ENCODE results near the gene ZNF140.
A peak's percentile ranks its signal among the peaks of the same experiment; 100 is the strongest.

Gene ZNF140

DNA sequence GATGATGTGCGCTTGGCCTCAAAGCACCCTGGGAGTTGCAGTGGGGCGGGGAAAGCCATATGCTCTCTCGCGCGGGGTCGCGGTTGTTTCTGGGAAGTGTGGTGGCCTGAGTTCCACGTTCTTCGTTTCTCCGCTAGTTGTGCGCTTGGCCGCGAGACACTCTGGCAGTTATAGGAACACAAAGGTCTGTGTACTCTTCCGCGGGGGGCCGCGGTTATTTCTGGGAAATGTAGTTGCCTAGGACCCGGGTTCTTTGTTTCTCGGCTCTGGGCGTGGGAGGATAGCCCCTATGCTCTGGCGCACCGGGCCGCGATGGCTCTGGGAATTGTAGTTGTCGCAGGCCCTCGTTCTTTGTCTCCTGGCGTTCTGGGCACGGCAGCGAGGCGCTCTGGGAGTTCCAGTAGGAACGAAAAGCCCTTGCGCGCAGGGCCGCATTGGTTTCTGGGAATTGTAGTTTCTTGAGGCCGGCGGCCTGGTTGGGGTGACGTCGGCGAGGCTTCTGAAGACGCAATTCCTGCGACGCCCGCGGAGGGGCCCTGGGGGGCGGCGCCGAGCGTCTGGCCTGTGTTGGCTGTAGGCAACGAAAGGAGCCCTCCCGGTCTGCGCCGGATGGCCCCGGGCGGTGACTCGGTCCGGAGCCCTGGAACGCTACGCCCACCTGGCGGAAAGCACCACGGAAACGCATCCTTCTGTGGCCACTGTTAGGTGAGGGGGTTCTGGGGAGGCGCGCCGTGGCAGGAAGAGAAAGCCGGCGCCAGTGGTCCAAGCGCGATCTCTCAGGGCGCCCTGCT is at the start of gene ZNF140:
TSS of gene ZNF140 (plus strand) at position 556 of the 791 bp plus-strand sequence. CDS start 398 bp downstream, outside the sequence.
- DNase-seq (ENCODE audit: low read depth) = peak; percentile 91

GRCh38 chr12:133037207-133038005 is 43.3 kb upstream of the ZNF140 start, which contains the start of gene ZNF84:
TSS of gene ZNF84 (plus strand) at chr12:133037509. CDS start at chr12:133041468, 3,959 bp downstream.
- DNase-seq (ENCODE audit: low read depth) = peak; percentile 97

DNA sequence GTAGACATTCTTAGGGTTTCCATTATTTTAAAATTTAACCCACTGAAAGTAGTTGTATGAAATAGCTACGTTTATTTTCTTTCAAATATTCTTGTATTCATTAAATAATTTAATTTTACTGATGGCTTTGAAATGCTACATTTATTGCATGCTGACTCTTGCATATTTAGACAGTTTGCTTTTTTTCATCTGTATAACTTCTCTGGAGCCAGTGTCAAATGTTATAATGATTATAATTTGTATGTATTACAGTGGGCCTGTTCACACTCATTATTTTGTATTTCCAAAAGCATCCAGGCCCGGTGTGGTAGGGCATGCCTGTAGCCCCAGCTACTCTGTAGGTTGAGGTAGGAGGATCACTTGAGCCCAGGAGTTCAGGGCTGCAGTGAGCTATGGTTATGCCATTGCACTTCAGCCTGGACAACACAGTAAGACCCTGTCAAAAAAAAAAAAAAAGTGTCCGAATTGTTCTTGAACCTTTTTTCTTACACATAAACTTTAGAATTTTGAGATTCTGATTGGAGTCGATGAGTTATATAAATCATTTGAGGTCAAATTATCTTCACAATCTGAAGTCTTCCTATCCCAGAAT is 42.5 kb upstream of the ZNF140 start:
- DNase-seq (ENCODE audit: low read depth) = no peak

DNA sequence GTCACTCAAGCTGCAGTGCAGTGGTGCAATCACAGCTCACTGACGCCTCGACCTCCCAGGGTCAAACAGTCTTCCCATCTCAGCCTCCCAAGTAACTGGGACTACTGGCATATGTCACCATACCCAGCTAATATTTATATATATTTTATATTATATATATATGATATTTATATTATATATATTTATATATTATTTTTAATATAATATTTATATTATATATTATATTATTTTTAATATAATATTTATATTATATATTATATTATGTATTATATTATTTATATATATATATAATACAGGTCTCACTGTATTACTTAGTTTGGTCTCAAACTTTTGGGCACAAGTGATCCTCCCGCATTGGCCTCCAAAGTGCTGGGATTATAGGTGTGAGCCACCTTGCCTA is 34.0 kb upstream of the ZNF140 start:
- DNase-seq (ENCODE audit: low read depth) = no peak

DNA sequence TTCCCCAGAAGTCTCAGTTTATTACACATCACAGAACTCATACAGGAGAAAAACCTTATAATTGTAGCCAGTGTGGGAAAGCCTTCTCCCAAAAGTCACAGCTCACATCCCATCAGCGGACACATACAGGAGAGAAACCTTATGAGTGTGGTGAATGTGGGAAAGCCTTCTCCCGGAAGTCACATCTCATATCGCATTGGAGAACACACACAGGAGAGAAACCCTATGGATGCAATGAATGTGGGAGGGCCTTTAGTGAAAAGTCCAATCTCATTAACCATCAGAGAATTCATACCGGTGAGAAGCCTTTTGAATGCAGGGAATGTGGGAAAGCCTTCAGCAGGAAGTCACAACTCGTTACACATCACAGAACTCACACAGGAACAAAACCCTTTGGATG is 23.3 kb upstream of the ZNF140 start:
- no peak for DNase-seq (ENCODE audit: low read depth)

DNA sequence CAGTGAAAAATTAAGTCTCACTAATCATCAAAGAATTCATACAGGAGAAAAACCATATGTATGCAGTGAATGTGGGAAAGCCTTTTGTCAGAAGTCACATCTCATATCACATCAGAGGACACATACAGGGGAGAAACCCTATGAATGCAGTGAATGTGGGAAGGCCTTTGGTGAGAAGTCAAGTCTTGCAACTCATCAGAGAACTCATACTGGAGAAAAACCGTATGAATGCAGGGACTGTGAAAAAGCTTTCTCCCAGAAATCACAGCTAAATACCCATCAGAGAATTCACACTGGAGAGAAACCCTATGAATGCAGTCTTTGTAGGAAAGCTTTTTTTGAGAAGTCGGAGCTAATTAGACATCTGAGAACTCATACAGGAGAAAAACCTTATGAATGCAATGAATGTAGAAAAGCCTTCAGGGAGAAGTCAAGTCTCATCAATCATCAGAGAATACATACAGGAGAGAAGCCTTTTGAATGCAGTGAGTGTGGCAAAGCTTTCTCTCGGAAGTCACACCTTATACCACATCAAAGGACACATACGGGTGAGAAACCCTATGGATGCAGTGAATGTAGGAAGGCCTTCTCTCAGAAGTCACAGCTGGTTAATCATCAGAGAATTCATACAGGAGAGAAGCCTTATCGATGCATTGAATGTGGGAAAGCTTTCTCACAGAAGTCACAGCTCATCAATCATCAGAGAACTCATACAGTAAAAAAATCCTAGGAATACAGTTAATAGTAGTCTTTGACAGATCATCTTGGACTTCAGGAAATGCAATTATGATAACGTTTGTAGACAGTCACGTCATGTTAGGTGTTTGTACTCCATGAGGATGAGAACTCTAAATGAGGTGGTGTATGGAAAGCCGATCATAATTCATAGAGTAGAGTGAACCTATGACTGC is 22.3 kb upstream of the ZNF140 start:
- DNase-seq (ENCODE audit: low read depth) = no peak

DNA sequence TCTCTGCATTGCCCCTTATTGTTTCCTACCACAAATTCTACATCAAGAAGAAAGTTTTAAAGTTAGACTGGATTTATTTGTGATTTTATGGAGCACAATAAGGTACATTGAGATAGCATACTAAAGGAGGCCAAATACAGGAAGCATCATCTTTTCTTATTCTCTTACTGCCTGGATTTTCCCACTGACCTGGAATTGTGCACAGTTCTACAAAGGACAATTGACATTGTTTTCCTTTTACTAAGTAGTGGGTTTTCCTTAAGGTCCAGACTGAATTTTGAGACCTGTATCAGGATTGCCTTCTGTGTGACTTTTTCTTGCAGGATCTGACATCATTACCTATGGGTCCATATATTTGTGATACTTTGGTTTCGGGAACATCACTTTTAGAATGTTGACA is 18.8 kb upstream of the ZNF140 start:
- DNase-seq (ENCODE audit: low read depth) = no peak

- no peak for DNase-seq (ENCODE audit: low read depth)
Observed at GRCh38 chr12:133063556-133063955, 17.2 kb upstream of the ZNF140 start.

- no peak for DNase-seq (ENCODE audit: low read depth)
Observed at GRCh38 chr12:133073836-133074235, 6.9 kb upstream of the ZNF140 start.

DNA sequence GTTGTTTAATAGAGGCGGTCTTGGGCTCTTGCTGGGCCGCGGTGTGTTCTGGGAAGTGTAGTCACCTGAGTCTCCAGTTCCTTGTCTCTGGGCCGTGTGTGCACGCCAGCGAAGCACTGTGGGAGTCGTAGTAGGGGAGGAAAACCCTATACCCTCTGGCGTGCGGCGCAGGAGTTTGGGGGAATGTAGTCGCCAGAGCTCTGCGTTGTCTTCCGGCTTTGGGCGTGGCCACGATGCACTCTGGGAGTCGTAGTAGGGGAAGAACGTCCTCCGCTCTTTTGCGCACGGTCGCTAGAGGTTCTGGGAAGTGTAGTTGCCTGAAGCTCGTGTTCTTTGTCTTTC is 726 bp upstream of the ZNF140 start:
- DNase-seq (ENCODE audit: low read depth) = peak; percentile 95

DNA sequence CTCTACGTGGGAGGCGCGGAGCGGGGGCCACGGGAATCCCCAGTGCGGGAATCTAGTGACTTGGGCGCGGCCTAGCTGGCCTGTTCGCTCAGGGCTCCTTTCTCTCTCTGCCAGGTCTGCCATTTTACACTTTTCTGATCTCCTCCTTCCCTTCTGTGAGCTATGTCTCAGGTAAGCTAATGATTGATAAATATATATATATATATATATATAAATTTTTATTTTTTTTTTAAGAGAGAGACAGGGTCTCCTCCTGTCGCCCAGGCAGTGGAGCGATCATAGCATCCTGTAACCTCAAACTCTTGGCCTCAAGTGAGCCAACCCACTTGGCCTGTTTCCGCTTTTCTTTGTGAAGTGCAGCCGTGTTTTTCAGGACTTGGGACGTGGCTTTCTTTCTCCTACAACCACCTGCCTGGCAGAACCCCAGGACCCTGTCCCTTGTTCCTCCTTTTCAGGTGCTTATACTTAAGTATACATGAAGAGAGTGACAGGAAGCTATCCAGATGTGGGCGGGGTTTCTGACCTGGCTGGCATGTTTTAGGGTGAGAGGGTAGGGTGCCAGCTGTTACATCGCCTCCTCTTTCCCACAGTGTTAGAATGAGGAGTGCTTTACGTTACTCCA is 547 bp downstream of the ZNF140 start:
- DNase-seq (ENCODE audit: low read depth) = no peak

DNA sequence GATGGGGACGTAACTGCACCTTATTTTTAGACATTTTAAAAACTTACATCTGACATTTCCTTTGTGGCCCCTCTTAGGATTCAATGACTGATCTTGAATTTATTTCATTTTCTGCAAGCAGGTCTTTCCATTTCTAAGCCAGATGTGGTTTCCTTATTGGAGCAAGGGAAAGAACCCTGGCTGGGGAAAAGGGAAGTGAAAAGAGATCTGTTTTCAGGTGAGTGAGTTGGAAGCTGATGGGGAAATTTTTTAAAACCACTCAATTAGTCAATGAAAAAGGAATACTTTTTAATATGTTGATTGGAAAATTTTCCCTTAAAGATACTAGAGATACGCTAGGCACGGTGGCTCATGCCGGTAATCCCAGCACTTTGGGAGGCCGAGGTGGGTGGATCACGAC is 2.6 kb downstream of the ZNF140 start:
- no peak for DNase-seq (ENCODE audit: low read depth)

DNA sequence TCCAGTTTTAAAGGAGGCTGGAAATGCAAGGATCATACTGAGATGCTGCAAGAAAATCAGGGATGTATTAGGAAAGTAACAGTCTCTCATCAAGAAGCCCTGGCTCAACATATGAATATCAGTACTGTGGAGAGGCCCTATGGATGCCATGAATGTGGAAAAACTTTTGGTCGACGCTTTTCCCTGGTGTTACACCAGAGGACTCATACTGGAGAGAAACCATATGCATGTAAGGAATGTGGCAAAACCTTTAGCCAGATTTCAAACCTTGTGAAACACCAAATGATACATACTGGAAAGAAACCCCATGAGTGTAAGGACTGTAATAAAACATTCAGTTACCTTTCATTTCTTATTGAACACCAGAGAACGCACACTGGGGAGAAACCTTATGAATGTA is 24.9 kb downstream of the ZNF140 start:
- DNase-seq (ENCODE audit: low read depth) = no peak

DNA sequence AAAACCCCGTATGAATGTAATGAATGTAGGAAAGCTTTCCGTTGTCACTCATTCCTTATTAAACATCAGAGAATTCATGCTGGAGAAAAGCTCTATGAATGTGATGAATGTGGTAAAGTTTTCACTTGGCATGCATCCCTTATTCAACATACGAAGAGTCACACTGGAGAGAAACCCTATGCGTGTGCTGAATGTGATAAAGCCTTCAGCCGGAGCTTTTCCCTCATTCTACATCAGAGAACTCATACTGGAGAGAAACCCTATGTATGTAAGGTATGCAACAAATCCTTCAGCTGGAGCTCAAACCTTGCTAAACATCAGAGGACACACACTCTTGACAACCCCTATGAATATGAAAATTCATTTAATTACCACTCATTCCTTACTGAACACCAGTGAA is 25.5 kb downstream of the ZNF140 start:
- DNase-seq (ENCODE audit: low read depth) = no peak

DNA sequence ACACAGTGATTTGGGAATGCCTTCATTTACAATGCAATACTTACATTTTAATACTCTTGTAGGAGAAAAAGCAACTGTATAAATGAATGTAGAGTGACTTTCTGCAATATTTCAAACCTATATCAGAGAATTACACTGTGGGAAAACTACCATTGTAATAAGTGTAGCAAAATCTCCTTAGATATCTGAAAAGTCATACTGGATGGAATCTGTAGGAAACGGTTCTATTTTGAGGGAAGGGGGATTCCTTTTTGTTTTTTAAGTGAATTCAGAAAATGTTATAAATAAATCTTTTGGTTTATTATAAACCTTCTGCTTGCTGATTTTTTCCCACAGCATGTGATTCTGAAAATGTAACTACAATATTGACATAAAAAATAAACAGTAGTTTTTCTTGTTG is 26.4 kb downstream of the ZNF140 start:
- DNase-seq (ENCODE audit: low read depth) = no peak

- DNase-seq (ENCODE audit: low read depth) = no peak
Observed at GRCh38 chr12:133108150-133108549, 27.4 kb downstream of the ZNF140 start.

DNA sequence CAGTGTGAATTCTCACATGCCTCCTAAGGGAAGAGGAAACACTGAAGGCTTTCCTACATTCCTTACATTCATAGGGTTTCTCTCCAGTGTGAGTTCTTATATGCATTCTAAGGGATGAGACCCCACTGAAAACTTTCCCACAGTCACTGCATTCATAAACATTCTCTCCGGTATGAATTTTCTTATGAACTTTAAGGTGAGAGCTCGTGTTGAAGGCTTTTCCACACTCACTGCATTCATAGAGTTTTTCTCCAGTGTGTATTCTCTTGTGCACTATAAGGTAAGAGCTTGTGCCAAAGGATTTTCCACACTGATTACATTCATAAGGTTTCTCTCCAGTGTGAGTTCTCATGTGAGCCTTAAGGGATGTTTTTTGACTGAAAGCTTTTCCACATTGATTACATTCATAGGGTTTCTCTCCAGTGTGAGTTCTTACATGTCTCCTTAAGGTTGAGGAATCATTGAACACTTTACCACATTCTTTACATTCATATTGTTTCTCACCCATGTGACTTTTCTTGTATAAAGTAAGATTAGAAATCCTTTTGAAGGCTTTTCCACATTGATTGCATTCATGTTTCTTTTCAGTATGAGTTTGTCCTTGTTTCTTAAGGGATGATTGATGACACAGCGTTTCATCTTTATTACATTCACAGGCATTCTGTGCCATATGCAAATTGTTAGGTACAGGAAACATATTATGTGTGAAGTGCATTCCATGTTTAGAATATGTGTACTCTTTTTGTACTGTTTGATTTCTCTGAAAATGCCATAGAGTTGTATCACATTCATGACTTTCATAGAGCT is 39.9 kb downstream of the ZNF140 start:
- DNase-seq (ENCODE audit: low read depth) = no peak

DNA sequence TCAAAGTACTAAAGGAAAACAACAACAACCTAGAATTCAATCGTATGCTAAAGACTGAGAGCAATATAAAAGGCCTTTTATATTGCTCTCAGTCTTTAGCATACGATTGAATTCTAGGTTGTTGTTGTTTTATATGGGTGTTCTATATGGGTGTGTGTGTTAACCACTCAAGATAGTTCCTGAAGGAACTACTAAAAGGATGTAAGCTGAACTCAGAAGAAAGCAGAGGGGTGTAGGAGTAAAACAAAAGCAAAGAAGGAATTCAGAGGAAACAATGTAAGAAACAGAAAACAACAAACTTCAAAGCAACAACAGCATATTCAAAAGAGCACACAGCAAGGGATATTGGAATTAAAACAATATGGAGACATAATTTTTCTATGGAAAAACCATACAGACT is 44.0 kb downstream of the ZNF140 start:
- DNase-seq (ENCODE audit: low read depth) = no peak

DNA sequence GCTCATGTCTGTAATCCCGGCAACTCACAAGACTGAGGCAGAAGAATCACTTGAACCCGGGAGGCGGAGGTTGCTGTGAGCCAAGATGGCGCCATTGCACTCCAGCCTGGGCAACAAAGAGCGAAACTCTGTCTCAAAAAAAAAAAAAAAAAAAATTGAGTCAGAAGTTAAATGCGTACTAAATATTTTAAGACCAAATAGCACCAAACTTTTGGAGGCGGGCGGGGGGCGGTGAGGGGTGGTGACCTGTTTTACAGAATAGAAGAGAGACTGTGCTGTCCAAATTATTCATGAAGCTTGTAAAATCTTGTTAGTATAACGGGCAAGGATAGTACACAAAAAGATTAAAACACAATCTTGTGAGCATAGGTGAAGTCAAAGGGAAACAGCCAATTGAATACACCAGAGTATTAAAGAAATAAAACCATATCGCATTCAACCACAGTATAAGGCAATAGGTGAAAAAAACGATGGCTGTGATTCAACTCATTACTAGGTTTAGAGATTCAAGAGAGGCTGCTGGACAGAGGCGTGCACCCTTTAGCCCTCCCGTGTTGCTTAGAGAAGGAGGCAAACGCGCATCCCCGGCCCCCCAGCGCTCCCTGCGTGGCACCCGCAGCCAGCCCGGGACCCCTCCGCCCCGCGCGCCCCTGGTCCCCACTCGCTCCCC is 48.8 kb downstream of the ZNF140 start:
- DNase-seq (ENCODE audit: low read depth) = no peak
